ENCODE results near the gene LPP. TPM values are rescaled to one million over a fixed set of nuclear protein-coding genes. Genes with fewer than 3 reads are reported as not detected.

Gene LPP
- total and polyA plus RNA-seq, 2 of the 4 experiments (the other 2 are of a cell fraction) = 16.0 to 130 TPM

DNA sequence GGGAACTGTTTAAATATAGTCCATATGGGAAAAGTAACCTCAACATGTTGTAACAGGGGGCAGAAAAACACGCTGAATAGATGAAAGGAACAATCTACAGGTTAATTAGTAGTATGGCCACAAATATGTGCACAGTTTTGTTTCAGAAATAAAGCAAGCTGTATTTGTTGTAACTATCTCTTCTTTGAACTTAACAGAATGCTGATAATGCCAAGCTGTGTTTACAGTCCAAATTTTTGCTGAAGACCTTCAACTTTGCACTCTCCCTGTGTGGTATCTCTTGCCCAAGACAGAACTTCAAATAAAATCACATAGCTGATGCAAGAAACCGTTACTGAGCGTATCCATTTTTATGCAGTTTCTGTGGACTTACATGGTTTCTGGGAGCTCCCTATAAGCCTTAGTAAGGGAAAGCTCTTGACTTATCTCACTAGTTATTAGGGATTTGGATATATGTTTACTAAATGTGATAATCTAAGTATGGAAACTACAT is 592.4 kb downstream of the LPP start:
- Histone ChIP-seq H3K9me3 (ENCODE audit: control insufficient read depth, insufficient read depth, low read length) (no peaks in the 10 kb centered on the region), H2AK9ac (replicated peaks; ENCODE audit: low read depth, low read length, poor library complexity) (no peak overlapping the region), H2AK5ac (ENCODE audit: low read depth, low read length) (no peak overlapping the region), H3K4ac (ENCODE audit: low read depth, low read length) (no peak overlapping the region), H4K8ac (ENCODE audit: low read depth in 2 of 2, low read length in 2 of 2) (no peak overlapping the region), H4K91ac (ENCODE audit: insufficient read depth, low read depth, low read length) (no peak overlapping the region), H2BK120ac (ENCODE audit: low read depth, low read length) (no peak overlapping the region), H3K9me1 (ENCODE audit: insufficient read depth, low read length) (peaks cover 4% of the 10 kb centered on the region), H3K14ac (replicated peaks; ENCODE audit: low read depth, low read length) (no peak overlapping the region), H3K23ac (ENCODE audit: low read depth, low read length) (no peak overlapping the region), H3K4me2 (ENCODE audit: low read depth, low read length) (no peak overlapping the region), H3K36me3 (ENCODE audit: control insufficient read depth, insufficient read depth, low read length) (peaks cover 2% of the 10 kb centered on the region; the same call in 1 of the 2 replicates), H3K4me3 (ENCODE audit: insufficient read depth, low read depth, low read length) (no peak overlapping the region), H3K56ac (ENCODE audit: extremely low read depth, insufficient read depth, low read length) (no peak overlapping the region), H3K27me3 (ENCODE audit: control insufficient read depth, insufficient read depth, low read length) (no peaks in the 10 kb centered on the region), H3K9ac (ENCODE audit: low read depth, low read length) (no peak overlapping the region), H3K79me1 (ENCODE audit: low read depth in 1 of 2, low read length in 2 of 2) (peaks cover 28 to 35% of the 10 kb centered on the region in 2 experiments), H3K27ac (ENCODE audit: insufficient read depth, low read length) (no peak overlapping the region), H2AFZ (replicated peaks; ENCODE audit: low read length, poor library complexity) (no peak overlapping the region), H2BK15ac (ENCODE audit: low read depth, low read length) (no peak overlapping the region), H4K5ac (ENCODE audit: low read depth, low read length) (no peak overlapping the region), H2BK5ac (ENCODE audit: low read depth, low read length, poor library complexity, severe bottlenecking) (no peak overlapping the region), H3K18ac (ENCODE audit: low read depth, low read length) (no peak overlapping the region), H2BK20ac (ENCODE audit: low read depth, low read length) (no peak overlapping the region), H4K20me1 (ENCODE audit: insufficient read depth, low read length) (peaks cover 4% of the 10 kb centered on the region; the same call in 1 of the 2 replicates), H3K4me1 (ENCODE audit: control insufficient read depth, insufficient read depth, low read length) (peaks cover 3% of the 10 kb centered on the region; the same call in 1 of the 2 replicates)
- peak; percentile 31 for DNase-seq
- ATAC-seq (ENCODE audit: low read depth) = peak; percentile 51
- intact Hi-C loops (cut with micrococcal nuclease) = no loop called here
- in situ Hi-C loops (cut with MboI; ENCODE audit: low sequenced_read_pairs) = no loop called here
- dilution Hi-C loops (cut with HindIII; ENCODE audit: low sequenced_read_pairs, unreplicated experiment) = no loop called here
- no TSS peak for BruUV-seq (replicated peaks)
- TF ChIP-seq CEBPB (IDR thresholded peaks at IDR 0.05; ENCODE audit: low read depth, low read length) (no peak), CTCF (conservative IDR thresholded peaks at IDR 0.05; ENCODE audit: low read depth, low read length) (no peak), MXI1 (IDR thresholded peaks at IDR 0.05; ENCODE audit: borderline replicate concordance, low read depth, low read length) (no peak), RCOR1 (IDR thresholded peaks at IDR 0.05; ENCODE audit: insufficient replicate concordance, low read length) (no peak), BHLHE40 (IDR thresholded peaks at IDR 0.05; ENCODE audit: low read depth, low read length) (no peak), SMC3 (IDR thresholded peaks at IDR 0.05; ENCODE audit: low read depth, low read length) (no peak), RFX5 (IDR thresholded peaks at IDR 0.05; ENCODE audit: low read depth, low read length) (no peak), POLR2A (IDR thresholded peaks at IDR 0.05; ENCODE audit: low read depth, low read length) (no peak), NFE2L2 (IDR thresholded peaks at IDR 0.05; ENCODE audit: low read depth, low read length) (no peak), CHD1 (IDR thresholded peaks at IDR 0.05; ENCODE audit: low read depth, low read length) (no peak), FOS (IDR thresholded peaks at IDR 0.05; ENCODE audit: low read depth, low read length) (no peak), MAFK (IDR thresholded peaks at IDR 0.05; ENCODE audit: low read depth, low read length) (no peak), MAZ (IDR thresholded peaks at IDR 0.05; ENCODE audit: borderline replicate concordance, low read depth, low read length) (no peak), RAD21 (IDR thresholded peaks at IDR 0.05; ENCODE audit: low read length) (no peak)
- TF ChIP-seq, protein P1, sequence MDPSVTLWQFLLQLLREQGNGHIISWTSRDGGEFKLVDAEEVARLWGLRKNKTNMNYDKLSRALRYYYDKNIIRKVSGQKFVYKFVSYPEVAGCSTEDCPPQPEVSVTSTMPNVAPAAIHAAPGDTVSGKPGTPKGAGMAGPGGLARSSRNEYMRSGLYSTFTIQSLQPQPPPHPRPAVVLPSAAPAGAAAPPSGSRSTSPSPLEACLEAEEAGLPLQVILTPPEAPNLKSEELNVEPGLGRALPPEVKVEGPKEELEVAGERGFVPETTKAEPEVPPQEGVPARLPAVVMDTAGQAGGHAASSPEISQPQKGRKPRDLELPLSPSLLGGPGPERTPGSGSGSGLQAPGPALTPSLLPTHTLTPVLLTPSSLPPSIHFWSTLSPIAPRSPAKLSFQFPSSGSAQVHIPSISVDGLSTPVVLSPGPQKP (IDR thresholded peaks at IDR 0.05; ENCODE audit: borderline replicate concordance, low read depth, low read length) = no peak
- TF ChIP-seq, protein P2, sequence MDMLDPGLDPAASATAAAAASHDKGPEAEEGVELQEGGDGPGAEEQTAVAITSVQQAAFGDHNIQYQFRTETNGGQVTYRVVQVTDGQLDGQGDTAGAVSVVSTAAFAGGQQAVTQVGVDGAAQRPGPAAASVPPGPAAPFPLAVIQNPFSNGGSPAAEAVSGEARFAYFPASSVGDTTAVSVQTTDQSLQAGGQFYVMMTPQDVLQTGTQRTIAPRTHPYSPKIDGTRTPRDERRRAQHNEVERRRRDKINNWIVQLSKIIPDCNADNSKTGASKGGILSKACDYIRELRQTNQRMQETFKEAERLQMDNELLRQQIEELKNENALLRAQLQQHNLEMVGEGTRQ (IDR thresholded peaks at IDR 0.05; ENCODE audit: low read depth, low read length) = no peak
- ChIA-PET POLR2A (ENCODE audit: unreplicated experiment) (no interaction called here), CTCF (no interaction called here)
- WGBS, 2 experiments (ENCODE audit: extremely low coverage in 2 of 2, insufficient read length in 1 of 2) = no CpG with 5 or more reads among the region's 3 CpGs
